NT2/D1 (cell line): ENCODE data around the gene LAPTM4A.

ENCODE experiments used
- SUZ12 ChIP-seq: IDR thresholded peaks from 2 replicates; pipeline ENCODE4 v1.6.1; 2011; ENCODE audit not compliant: insufficient read length, insufficient read depth; ENCODE audit errors: extremely low read depth
- ZNF274 ChIP-seq: IDR thresholded peaks from 2 replicates; pipeline ENCODE4 v1.6.1; 2011; ENCODE audit warnings: mild to moderate bottlenecking, low read depth, low read length

- TF ChIP-seq ZNF274: no peak
- TF ChIP-seq SUZ12: no peak
These were observed 13.4 kb upstream of the LAPTM4A start for GRCh38 chr2:20064841-20065240.
